Measurements from ENCODE around the gene P4HB.

The P4HB gene

DNA sequence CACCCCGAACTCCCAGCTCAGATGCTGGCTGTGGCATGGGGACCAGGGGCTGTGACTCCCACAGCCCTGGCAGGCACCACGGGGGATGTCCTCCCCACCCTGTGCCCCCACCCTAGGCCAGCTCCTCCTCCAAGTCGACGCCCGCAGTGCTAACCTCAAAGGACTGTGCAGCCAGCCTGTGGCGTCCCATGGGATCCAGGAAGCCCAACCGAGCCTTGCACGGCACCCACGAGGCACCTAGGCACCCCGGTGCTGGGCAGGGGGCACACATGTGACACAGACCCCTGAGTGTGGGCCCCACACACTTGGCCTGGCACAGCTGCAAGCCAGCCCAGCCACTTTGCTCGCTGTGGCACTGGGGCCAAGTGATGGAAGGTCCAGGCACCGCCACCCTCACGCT is 52.5 kb downstream of the P4HB start:
- Histone ChIP-seq H3K79me2 (ENCODE audit: low read length) (no peaks in the 10 kb centered on the region), H3K4me1 (ENCODE audit: low read length) (no peaks in the 10 kb centered on the region), H2AFZ (ENCODE audit: low read length) (no peak overlapping the region), H3K27me3 (replicated peaks; ENCODE audit: insufficient read depth, low read length) (peaks cover 94% of the 10 kb centered on the region), H3K4me3 (ENCODE audit: low read length) (no peak overlapping the region), H4K20me1 (ENCODE audit: insufficient read depth, low read length) (no peaks in the 10 kb centered on the region), H3K36me3 (replicated peaks; ENCODE audit: insufficient read depth, low read length) (no peaks in the 10 kb centered on the region), H3K9ac (ENCODE audit: low read length) (no peak overlapping the region), H3K27ac (ENCODE audit: low read length) (no peak overlapping the region), H3K4me2 (ENCODE audit: low read depth, low read length) (no peak overlapping the region), H3F3A (ENCODE audit: insufficient read depth, low read length) (no peaks in the 10 kb centered on the region), H3K9me2 (replicated peaks; ENCODE audit: insufficient read depth, low read length) (no peaks in the 10 kb centered on the region), H3K9me3 (replicated peaks; ENCODE audit: insufficient read depth, low read length) (no peaks in the 10 kb centered on the region)
- DNase-seq: no peak
- TF ChIP-seq, protein P1, sequence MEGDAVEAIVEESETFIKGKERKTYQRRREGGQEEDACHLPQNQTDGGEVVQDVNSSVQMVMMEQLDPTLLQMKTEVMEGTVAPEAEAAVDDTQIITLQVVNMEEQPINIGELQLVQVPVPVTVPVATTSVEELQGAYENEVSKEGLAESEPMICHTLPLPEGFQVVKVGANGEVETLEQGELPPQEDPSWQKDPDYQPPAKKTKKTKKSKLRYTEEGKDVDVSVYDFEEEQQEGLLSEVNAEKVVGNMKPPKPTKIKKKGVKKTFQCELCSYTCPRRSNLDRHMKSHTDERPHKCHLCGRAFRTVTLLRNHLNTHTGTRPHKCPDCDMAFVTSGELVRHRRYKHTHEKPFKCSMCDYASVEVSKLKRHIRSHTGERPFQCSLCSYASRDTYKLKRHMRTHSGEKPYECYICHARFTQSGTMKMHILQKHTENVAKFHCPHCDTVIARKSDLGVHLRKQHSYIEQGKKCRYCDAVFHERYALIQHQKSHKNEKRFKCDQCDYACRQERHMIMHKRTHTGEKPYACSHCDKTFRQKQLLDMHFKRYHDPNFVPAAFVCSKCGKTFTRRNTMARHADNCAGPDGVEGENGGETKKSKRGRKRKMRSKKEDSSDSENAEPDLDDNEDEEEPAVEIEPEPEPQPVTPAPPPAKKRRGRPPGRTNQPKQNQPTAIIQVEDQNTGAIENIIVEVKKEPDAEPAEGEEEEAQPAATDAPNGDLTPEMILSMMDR (IDR thresholded peaks at IDR 0.05; ENCODE audit: low read length): no peak
- TF ChIP-seq EZH2phosphoT487 (IDR thresholded peaks at IDR 0.05; ENCODE audit: low read length) (no peak), EZH2 (optimal IDR thresholded peaks at IDR 0.05; ENCODE audit: low read depth, low read length) (no peak)

DNA sequence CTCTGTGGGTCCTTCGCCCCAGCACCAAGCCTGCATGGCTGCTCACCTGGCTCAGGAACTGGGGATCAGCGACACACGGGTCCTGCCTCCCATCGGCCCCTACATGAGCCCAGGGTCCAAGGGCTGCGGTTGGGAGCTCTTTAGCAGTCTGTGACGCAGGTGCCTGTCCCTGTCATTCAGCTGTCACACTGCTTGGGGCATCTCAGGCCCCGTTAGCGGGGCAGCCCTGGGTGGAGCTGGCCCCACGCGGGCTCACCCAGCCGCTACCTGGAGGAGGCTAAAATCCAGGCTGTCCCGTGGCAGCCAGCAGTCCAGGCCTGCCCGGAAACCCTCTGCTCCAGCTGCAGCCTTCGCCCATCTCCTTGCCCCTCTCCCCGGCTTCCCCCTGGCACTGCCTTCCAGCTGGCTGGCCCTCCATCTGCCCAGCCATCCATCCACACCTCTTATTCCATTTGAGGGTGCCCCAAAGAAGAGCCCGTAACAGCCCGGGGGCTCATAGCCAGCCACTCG is 53.1 kb downstream of the P4HB start:
- H3K4me3 ChIP-seq (ENCODE audit: low read length): no peak overlapping the region
- no peaks in the 10 kb centered on the region for H3K4me1 ChIP-seq (ENCODE audit: low read length)
- H2AFZ ChIP-seq (ENCODE audit: low read length): no peak overlapping the region
- DNase-seq: no peak
- H3K27me3 ChIP-seq (replicated peaks; ENCODE audit: insufficient read depth, low read length): peaks cover 94% of the 10 kb centered on the region
- no peaks in the 10 kb centered on the region for H4K20me1 ChIP-seq (ENCODE audit: insufficient read depth, low read length)
- H3K79me2 ChIP-seq (ENCODE audit: low read length): no peaks in the 10 kb centered on the region
- H3K9me2 ChIP-seq (replicated peaks; ENCODE audit: insufficient read depth, low read length): no peaks in the 10 kb centered on the region
- H3K9ac ChIP-seq (ENCODE audit: low read length): no peak overlapping the region
- no peaks in the 10 kb centered on the region for H3K36me3 ChIP-seq (replicated peaks; ENCODE audit: insufficient read depth, low read length)
- no peaks in the 10 kb centered on the region for H3F3A ChIP-seq (ENCODE audit: insufficient read depth, low read length)
- no peak overlapping the region for H3K4me2 ChIP-seq (ENCODE audit: low read depth, low read length)
- H3K9me3 ChIP-seq (replicated peaks; ENCODE audit: insufficient read depth, low read length): no peaks in the 10 kb centered on the region
- H3K27ac ChIP-seq (ENCODE audit: low read length): no peak overlapping the region
- TF ChIP-seq, protein P1 (IDR thresholded peaks at IDR 0.05; ENCODE audit: low read length): no peak
- TF ChIP-seq EZH2phosphoT487 (IDR thresholded peaks at IDR 0.05; ENCODE audit: low read length) (no peak), EZH2 (optimal IDR thresholded peaks at IDR 0.05; ENCODE audit: low read depth, low read length) (no peak)

DNA sequence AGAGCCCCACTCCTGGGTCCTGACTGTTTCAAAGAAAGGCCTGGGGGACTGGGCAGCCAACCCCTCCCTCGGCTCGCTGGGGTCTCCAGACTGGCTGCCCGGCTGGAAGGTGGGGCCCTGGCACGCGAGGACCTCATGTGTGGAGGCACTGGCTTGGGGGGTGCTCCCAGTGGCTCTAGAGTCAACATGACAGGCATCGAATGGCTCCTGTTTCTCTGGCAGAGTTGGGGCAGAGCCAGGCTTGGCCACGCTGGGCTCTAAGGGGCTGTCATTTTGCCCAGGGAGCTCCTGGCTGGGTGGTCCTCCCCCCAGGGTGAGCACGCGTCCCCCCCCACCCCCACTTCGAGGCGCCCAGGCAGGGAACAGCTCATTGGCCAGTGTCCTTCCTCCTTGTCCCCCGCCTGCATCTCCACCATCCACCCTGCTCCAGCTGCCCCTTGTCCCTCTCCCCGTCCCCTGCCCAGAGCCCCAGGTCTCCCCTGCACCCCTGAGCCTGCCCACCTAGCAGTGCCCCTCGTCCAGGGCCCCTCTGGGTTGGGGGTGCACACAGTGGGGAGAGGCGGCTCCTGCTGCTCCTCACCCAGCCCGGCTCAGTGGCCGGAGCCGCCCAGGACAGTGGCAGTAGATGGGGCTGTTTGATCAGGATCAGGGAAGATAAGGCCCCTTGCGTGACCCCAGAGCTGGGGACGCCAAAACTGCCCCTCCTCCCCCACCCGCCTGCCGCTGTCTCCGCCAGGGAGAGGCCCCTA is 53.7 kb downstream of the P4HB start:
- Histone ChIP-seq H3K27ac (ENCODE audit: low read length) (no peak overlapping the region), H3K9me2 (replicated peaks; ENCODE audit: insufficient read depth, low read length) (no peaks in the 10 kb centered on the region), H3K9me3 (replicated peaks; ENCODE audit: insufficient read depth, low read length) (no peaks in the 10 kb centered on the region), H2AFZ (ENCODE audit: low read length) (no peak overlapping the region), H3K4me2 (ENCODE audit: low read depth, low read length) (no peak overlapping the region), H3F3A (ENCODE audit: insufficient read depth, low read length) (no peaks in the 10 kb centered on the region), H3K4me3 (ENCODE audit: low read length) (no peak overlapping the region), H3K4me1 (ENCODE audit: low read length) (no peaks in the 10 kb centered on the region), H3K27me3 (replicated peaks; ENCODE audit: insufficient read depth, low read length) (peaks cover 94% of the 10 kb centered on the region), H3K79me2 (ENCODE audit: low read length) (no peaks in the 10 kb centered on the region), H4K20me1 (ENCODE audit: insufficient read depth, low read length) (no peaks in the 10 kb centered on the region), H3K9ac (ENCODE audit: low read length) (no peak overlapping the region), H3K36me3 (replicated peaks; ENCODE audit: insufficient read depth, low read length) (no peaks in the 10 kb centered on the region)
- DNase-seq: no peak
- TF ChIP-seq EZH2phosphoT487 (IDR thresholded peaks at IDR 0.05; ENCODE audit: low read length): no peak
